Mesothelial cell of epicardium (in vitro differentiated cells): ENCODE results near the gene ZNF491. TPM values are rescaled to one million over a fixed set of nuclear protein-coding genes. Genes with fewer than 3 reads are reported as not detected.

Source experiments
- DNase-seq, 2 experiments: peaks; one replicate each; pipeline ENCODE4 v3.0.0; 2021; ENCODE audit warnings: low spot score in 2 of 2; ENCODE audit not compliant: unreplicated experiment in 2 of 2
- H3K27ac Mint-ChIP-seq: 2 replicates; pipeline ENCODE4 v1.8.0; 2021; ENCODE audit warnings: mixed read lengths
- H3K27me3 Mint-ChIP-seq: 2 replicates; pipeline ENCODE4 v1.8.0; 2021; ENCODE audit warnings: low read depth, mixed read lengths
- H3K36me3 Mint-ChIP-seq: 2 replicates; pipeline ENCODE4 v1.8.0; 2021; ENCODE audit warnings: mixed read lengths
- H3K4me1 Mint-ChIP-seq: 2 replicates; pipeline ENCODE4 v1.8.0; 2021; ENCODE audit warnings: mixed read lengths
- H3K4me3 Mint-ChIP-seq: 2 replicates; pipeline ENCODE4 v1.8.0; 2021; ENCODE audit warnings: mild to moderate bottlenecking, moderate library complexity, mixed read lengths
- H3K9me3 Mint-ChIP-seq: 2 replicates; pipeline ENCODE4 v1.8.0; 2021; ENCODE audit warnings: mixed read lengths
- CTCF ChIP-seq: fragments of 200-600 bp; sonication (generic); IDR thresholded peaks from one replicate; pipeline ENCODE4 v1.5.0; 2021; ENCODE audit warnings: antibody characterized with exemption; ENCODE audit not compliant: unreplicated experiment
- total RNA-seq: library from RNA; stranded (reverse); gene quantifications from 3 replicates; pipeline ENCODE4 v1.2.1, GENCODE V29; 2021

Gene ZNF491
- total RNA-seq, 1 donor from 2014 or later = 6.1 TPM

- Mint-ChIP-seq H3K9me3 (peaks cover 42% of the 10 kb centered on the region), H3K4me3 (no peak overlapping the region), H3K27ac (no peak overlapping the region), H3K36me3 (no peaks in the 10 kb centered on the region), H3K27me3 (peaks cover 20% of the 10 kb centered on the region), H3K4me1 (no peaks in the 10 kb centered on the region)
- TF ChIP-seq CTCF = no peak
- no peak for DNase-seq
Observed at GRCh38 chr19:11759805-11760204, 38.5 kb upstream of the ZNF491 start.

GRCh38 chr19:11763117-11763516 lies 35.2 kb upstream of the ZNF491 start:
- peaks cover 12% of the 10 kb centered on the region for H3K4me1 Mint-ChIP-seq
- H3K9me3 Mint-ChIP-seq = peaks cover 21% of the 10 kb centered on the region
- no peak for TF ChIP-seq CTCF
- no peak for DNase-seq
- H3K27me3 Mint-ChIP-seq = peaks cover 21% of the 10 kb centered on the region
- H3K4me3 Mint-ChIP-seq = no peak overlapping the region
- no peaks in the 10 kb centered on the region for H3K36me3 Mint-ChIP-seq
- no peak overlapping the region for H3K27ac Mint-ChIP-seq

GRCh38 chr19:11763611-11764010 lies 34.7 kb upstream of the ZNF491 start:
- TF ChIP-seq CTCF = no peak
- no peak for DNase-seq
- Mint-ChIP-seq H3K27ac (no peak overlapping the region), H3K4me3 (no peak overlapping the region), H3K9me3 (peaks cover 21% of the 10 kb centered on the region), H3K4me1 (peaks cover 12% of the 10 kb centered on the region), H3K27me3 (peaks cover 21% of the 10 kb centered on the region), H3K36me3 (peaks cover under 1% of the 10 kb centered on the region)

GRCh38 chr19:11766597-11767591 lies 31.4 kb upstream of the ZNF491 start, which contains the start of gene ZNF441:
Gene ZNF441, plus strand, starts transcription at chr19:11767000. Its CDS starts 194 bp downstream, at chr19:11767194.
- DNase-seq = peak; percentile 77 to 91
- H3K9me3 Mint-ChIP-seq = peaks cover 41% of the 10 kb centered on the region
- H3K4me1 Mint-ChIP-seq = peaks cover 12% of the 10 kb centered on the region
- peaks cover 21% of the 10 kb centered on the region for H3K36me3 Mint-ChIP-seq
- peak within 1 kb of the TSS; percentile 95 for H3K27ac Mint-ChIP-seq
- peak within 1 kb of the TSS; percentile 98 for H3K4me3 Mint-ChIP-seq
- TF ChIP-seq CTCF = no peak
- peaks cover 19% of the 10 kb centered on the region for H3K27me3 Mint-ChIP-seq

GRCh38 chr19:11767633-11768133 lies 30.6 kb upstream of the ZNF491 start:
- peaks cover 13% of the 10 kb centered on the region for H3K27me3 Mint-ChIP-seq
- TF ChIP-seq CTCF = no peak
- peak overlapping the region; percentile 91 for H3K27ac Mint-ChIP-seq
- H3K4me3 Mint-ChIP-seq = peak overlapping the region; percentile 98
- peak in 1 of 2 experiments; percentile 38 for DNase-seq
- H3K9me3 Mint-ChIP-seq = peaks cover 40% of the 10 kb centered on the region
- H3K4me1 Mint-ChIP-seq = peaks cover 12% of the 10 kb centered on the region
- peaks cover 26% of the 10 kb centered on the region for H3K36me3 Mint-ChIP-seq
